D721Med (cell line): ENCODE data around the gene CLIP1.

Source experiments
- DNase-seq: peaks from one replicate; pipeline ENCODE4 v3.0.0; 2011; ENCODE audit warnings: low spot score; ENCODE audit not compliant: insufficient read length
- FAIRE-seq: peaks from 2 replicates; lab custom pipeline; 2011; peaks lifted over from hg19 to GRCh38; lab: Jason Lieb, UNC
- TF ChIP-seq, protein P1 (sequence below): IDR thresholded peaks from 2 replicates; pipeline ENCODE4 v1.5.1; 2012; ENCODE audit warnings: mild to moderate bottlenecking, control low read depth; ENCODE audit not compliant: insufficient read depth; ENCODE audit errors: missing control alignments

Gene CLIP1

DNA sequence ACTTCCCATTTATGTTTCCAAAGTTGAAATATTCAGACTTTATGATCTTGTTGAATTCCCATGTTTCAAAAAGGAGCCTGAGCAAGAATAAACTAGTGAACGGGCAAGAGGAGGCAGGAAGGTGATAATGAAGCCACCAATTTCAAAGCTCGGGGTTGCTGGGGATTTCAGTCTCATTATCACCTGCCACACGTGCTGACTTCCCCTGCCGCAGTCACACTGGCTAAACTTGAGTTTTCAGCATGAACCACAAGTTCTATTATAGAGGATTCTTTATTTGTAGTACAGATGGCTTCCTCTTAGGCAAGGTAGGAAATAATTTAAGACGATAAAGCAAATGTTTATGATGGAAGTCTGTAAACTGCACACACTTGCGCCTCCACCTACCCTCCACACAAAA is 178.5 kb downstream of the CLIP1 start:
- FAIRE-seq: no peak

DNA sequence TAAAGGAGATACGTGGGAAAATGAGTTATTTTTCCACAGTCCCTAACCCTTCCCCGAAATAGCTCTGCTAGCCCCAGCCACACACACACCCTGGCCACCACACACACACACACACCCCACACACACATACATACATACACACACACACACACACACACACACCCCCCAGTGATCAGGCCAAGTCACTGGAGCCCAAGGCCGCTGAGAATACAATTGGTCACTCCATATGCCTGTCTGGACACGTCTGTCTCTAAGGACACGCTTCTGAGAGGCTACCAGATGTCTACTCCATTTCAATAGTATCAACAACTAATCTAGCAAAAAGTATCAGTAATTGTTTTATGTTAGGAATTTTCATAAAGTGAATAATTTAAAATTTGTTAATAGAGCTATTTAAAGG is 183.6 kb downstream of the CLIP1 start:
- TF ChIP-seq, protein P1, sequence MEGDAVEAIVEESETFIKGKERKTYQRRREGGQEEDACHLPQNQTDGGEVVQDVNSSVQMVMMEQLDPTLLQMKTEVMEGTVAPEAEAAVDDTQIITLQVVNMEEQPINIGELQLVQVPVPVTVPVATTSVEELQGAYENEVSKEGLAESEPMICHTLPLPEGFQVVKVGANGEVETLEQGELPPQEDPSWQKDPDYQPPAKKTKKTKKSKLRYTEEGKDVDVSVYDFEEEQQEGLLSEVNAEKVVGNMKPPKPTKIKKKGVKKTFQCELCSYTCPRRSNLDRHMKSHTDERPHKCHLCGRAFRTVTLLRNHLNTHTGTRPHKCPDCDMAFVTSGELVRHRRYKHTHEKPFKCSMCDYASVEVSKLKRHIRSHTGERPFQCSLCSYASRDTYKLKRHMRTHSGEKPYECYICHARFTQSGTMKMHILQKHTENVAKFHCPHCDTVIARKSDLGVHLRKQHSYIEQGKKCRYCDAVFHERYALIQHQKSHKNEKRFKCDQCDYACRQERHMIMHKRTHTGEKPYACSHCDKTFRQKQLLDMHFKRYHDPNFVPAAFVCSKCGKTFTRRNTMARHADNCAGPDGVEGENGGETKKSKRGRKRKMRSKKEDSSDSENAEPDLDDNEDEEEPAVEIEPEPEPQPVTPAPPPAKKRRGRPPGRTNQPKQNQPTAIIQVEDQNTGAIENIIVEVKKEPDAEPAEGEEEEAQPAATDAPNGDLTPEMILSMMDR: no peak
- DNase-seq: no peak
- no peak for FAIRE-seq

More for the DNA sequence above, 178.5 kb downstream of the CLIP1 start:
- DNase-seq: no peak
- TF ChIP-seq, protein P1: no peak

DNA sequence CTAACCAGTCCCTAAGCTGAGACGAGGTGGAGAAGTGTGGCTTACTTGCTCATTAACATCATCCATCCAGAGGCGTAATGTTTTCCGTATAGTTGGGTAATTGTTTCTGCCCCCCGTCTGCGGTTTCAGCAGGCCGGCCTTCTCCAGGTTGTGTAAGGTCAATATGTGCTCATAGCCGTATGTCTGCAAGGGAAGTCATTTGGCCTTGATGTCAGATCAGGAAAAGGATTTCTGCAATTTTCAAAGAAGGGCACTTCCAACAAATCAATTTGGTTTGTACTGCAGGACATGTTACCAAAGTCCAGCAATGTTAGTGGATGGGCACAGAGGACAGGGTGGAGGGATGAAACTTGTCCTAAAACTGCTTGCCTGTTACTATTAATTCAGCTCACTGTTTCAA is 186.7 kb downstream of the CLIP1 start:
- no peak for DNase-seq
- FAIRE-seq: no peak
- TF ChIP-seq, protein P1: no peak

DNA sequence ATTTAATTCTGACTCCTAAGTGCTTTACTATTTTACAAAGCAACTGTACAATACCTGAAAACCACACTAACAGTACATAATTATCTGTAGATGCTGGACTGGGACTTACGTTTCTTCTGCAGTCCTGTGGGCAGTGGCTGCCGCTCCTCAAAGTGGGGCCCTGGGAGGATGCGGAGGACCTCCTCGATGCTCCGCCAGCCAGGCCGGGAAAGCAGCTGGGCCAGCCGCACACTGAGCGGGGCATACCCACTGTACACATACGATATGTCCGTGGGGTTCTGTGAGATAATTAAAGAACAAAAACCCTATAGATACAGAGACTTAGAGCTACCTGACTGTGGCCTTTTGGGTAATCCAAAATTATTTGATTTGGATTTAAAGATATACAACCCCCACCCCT is 189.8 kb downstream of the CLIP1 start:
- DNase-seq (no peak), FAIRE-seq (no peak)
- TF ChIP-seq, protein P1: no peak

DNA sequence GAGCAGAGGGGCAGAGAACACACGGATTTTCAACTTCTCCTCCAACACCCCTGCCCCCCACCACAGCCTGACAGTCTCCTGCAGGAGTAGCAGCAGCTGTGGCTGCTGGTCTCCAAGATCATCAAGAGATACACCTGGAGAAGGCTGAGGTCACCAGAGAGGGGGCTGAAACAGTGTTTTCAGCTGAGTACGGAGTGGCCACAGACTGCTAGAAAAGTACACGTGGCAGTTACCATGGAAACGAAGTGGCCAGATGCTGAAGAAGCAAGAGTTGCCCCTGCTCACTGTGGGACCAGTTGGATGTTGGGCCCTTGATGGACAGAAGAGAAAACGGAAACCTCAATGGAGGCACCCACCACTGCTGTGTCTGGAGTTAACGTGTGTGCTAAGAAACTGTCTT is 191.7 kb downstream of the CLIP1 start:
- FAIRE-seq (no peak), DNase-seq (no peak)
- TF ChIP-seq, protein P1: no peak

DNA sequence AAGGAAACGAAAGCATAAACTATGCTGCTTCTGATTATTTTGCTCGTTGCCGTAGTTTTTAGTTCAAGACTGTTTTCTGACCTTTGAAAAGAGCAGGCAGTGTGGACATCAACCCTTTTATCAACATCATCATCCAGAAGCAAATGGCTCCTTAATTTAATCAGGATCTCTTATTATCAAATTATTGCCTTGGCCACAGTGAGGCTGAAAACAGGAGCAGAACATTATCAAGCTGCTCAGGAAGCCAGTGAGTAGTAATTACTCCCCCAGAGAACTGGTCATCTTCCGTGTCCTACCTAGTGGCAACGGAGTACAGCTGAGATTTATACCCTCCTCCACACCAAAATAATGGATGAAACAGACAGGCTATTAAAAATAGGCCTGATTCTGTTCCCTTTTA is 194.4 kb downstream of the CLIP1 start:
- no peak for FAIRE-seq
- no peak for DNase-seq
- TF ChIP-seq, protein P1: no peak

DNA sequence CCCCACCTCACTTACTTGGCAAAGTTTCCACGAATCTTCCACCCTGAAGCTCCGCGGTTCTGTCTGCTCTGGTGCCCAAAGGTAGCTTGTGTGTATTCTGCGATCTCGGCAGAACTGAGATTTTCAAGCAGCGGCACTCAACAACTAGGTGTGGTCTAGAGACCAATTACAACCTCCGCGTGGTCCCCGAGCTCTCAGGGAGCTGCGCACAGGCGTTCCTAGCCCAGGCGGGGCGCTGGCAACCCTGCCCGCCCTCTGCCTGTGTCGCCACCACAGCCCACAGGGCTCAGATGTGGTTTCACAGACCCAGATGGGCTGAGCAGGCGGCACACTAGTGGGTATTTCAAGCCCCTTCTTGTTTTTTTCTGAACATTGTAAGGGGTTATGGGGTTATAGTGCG is 195.1 kb downstream of the CLIP1 start:
- no peak for DNase-seq
- no peak for FAIRE-seq
- TF ChIP-seq, protein P1: no peak
